Gastrocnemius medialis (tissue), 4 donors: Measurements from ENCODE around the gene VPS26B.

Experiments used
- POLR2A ChIP-seq, 2 donors: fragments of 450-650 bp; IDR thresholded peaks; one replicate each; pipeline ENCODE4 v1.6.1; 2017; ENCODE audit warnings: antibody characterized with exemption in 2 of 2, mild to moderate bottlenecking in 2 of 2, moderate library complexity in 2 of 2
- TF ChIP-seq, protein P1 (sequence below), 5 experiments: fragments of 450-650 bp in 3 of 5; fragments of 200-600 bp in 2 of 5; sonication (generic) in 2 of 5; IDR thresholded peaks in 4 of 5; conservative IDR thresholded peaks in 1 of 5; 1 replicate in 4 of 5; 2 replicates in 1 of 5; pipeline ENCODE4 v1.5.1; 2016 to 2019; ENCODE audit warnings: antibody characterized with exemption in 5 of 5, mild to moderate bottlenecking in 3 of 5, moderate library complexity in 3 of 5

DNA sequence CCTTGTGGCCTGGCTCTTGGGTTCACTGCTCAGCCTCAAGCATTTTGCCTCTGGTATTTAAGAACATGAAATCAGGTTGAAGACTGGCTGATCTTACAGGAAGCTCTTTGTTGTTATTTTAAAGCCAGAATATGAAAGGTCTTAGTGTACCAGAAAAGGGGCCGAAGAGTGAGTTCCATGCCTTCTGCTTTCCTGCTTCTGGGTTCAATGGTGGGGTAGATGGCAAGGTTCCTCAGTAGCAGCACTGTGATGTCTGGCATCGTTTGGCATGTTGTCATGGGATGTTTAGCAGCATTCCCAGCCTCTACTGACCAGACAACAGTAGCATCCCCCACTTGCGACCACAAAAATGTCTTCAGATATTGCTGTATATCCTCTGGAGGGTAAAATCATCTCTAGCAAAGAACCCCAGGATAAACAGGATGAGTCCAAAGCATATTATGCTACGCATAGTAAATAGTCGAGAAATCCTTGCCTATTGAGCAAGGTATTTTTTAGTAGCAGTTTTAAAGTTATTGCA, 2.4 kb downstream of the VPS26B start:
- TF ChIP-seq, protein P1, sequence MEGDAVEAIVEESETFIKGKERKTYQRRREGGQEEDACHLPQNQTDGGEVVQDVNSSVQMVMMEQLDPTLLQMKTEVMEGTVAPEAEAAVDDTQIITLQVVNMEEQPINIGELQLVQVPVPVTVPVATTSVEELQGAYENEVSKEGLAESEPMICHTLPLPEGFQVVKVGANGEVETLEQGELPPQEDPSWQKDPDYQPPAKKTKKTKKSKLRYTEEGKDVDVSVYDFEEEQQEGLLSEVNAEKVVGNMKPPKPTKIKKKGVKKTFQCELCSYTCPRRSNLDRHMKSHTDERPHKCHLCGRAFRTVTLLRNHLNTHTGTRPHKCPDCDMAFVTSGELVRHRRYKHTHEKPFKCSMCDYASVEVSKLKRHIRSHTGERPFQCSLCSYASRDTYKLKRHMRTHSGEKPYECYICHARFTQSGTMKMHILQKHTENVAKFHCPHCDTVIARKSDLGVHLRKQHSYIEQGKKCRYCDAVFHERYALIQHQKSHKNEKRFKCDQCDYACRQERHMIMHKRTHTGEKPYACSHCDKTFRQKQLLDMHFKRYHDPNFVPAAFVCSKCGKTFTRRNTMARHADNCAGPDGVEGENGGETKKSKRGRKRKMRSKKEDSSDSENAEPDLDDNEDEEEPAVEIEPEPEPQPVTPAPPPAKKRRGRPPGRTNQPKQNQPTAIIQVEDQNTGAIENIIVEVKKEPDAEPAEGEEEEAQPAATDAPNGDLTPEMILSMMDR (IDR thresholded peaks at IDR 0.05 in 4 of 5, conservative IDR thresholded peaks at IDR 0.05 in 1 of 5): no peak
- TF ChIP-seq POLR2A (IDR thresholded peaks at IDR 0.05): no peak
